GDM1 (cell line): ENCODE data around the gene SEMA3F.
A peak's percentile ranks its signal among the peaks of the same experiment; 100 is the strongest.
"Not testable (repeated sequence)": the region's sequence is repeated elsewhere in the genome, so short reads cannot be mapped to it uniquely, and the experiment has no call there.

ENCODE experiments used
- DNase-seq: peaks from one replicate; lab custom pipeline; 2025; lab: John Stamatoyannopoulos, UW

The SEMA3F gene

DNA sequence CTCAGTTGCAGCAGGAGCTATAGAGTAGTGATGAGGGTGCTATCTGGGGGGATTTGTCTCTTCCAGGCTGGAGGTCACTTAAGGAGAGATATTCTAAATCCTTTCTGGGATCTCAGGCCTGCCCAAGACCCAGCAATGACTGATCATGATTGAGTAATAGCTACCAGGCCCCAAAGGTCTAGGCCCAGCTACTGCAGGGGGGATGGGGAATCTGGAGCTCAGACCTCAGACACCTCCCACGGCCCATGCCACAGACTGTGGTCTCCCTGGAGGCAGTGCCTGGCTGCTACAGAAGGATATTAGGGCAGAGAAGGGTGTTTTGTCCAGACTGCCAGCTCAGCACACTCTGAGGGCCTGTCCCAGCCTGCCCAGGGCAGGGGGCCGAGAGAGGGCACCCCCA is 56.8 kb downstream of the SEMA3F start:
- DNase-seq: no peak

DNA sequence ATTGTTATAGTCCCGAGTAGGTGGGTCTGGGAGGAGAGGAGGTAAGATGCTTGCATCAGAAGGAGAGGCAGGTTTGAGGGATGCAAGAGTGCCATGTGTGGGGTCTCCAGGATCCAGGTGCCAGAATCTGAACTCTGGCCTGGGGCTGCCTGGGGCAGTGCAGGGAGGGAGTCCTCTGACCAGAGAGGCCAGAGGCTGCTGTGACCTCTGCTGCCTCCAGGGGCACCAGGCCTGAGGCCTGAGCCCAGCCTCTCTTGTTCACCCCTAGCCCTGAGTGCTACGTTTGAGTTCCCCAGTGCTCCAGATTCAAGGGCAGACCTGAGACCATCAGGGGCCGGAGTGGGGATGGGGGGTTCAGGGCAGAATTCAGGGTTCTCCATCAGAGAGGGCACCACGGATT is 57.4 kb downstream of the SEMA3F start:
- no peak for DNase-seq

- no peak for DNase-seq
These were observed 57.8 kb downstream of the SEMA3F start for GRCh38 chr3:50212971-50213370.

GRCh38 chr3:50213373-50213772 is 58.2 kb downstream of the SEMA3F start:
- no peak for DNase-seq

GRCh38 chr3:50214824-50215223 is 59.7 kb downstream of the SEMA3F start:
- DNase-seq: no peak

DNA sequence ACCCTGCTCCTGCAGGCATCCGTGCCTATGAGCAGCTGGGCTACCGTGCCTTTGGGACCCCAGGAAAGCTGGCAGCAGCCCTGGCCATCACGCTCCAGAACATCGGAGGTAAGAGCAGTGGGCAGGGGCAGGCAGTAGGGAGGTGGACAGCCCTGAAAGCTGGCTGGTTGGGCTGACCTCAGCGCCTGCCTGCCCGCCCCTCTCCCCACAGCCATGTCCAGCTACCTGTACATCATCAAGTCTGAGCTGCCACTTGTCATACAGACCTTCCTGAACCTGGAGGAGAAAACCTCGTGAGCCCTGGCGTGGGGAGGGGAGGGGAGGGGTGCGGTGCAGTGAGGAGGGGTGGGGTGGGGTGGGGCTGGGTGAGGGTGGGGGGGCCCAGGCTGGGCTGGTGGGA is 60.4 kb downstream of the SEMA3F start:
- no peak for DNase-seq

DNA sequence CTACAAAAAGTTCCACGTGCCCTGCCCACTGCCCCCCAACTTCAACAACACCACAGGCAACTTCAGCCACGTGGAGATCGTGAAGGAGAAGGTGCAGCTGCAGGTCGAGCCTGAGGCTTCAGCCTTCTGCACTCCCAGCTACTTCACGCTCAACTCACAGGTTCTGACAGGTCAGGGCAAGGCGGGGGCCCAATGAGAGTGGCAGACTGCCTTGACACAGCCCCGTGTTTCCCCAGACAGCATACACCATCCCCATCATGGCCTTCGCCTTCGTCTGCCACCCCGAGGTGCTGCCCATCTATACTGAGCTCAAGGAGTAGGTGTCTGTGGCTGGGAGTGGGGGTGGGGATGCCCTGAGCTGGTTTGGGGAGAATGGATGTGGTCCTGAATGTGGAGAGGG is 62.6 kb downstream of the SEMA3F start:
- no peak for DNase-seq

GRCh38 chr3:50218448-50218847 is 63.3 kb downstream of the SEMA3F start:
- no peak for DNase-seq

- no peak for DNase-seq
These were observed 64.2 kb downstream of the SEMA3F start for GRCh38 chr3:50219285-50219684.

DNA sequence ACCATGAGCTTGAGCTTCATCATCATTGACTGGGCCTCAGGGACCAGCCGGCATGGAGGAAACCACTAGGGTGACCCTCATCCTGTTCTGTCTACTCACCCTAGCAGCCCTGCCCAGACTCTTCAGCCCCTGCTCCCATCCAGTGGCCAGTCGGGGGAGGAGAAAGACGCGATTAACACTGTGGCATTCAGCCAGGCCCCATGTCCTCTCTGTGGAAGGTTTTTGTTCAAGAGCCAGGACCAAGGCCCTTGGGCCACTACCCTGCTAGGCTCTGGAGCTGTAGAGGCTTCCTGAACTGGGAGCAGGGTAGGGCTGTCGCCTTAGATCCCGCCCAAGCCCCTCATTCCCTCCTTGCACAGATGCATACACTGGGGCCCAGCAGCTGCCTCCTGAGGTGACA is 65.0 kb downstream of the SEMA3F start:
- DNase-seq: no peak

DNA sequence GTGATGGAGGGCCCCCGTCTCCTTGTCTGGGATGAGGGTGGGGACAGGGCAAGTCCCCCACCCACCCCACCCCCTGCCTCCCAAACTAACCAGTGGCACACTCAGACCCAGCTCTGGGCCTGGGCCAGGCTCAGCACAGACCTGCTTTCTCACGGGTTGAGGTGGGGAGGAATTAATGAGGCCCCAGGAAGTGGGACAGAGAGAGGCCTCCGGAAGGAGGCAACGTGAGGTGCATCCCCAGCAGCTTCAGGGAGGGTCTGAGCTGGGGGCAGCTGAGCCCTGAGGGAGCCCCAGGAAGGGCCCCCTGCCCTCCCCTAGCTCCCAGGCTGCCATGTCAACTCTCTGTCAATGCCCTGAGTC is 65.9 kb downstream of the SEMA3F start:
- DNase-seq: no peak

- no peak for DNase-seq
These were observed 66.5 kb downstream of the SEMA3F start for GRCh38 chr3:50221411-50222168.

DNA sequence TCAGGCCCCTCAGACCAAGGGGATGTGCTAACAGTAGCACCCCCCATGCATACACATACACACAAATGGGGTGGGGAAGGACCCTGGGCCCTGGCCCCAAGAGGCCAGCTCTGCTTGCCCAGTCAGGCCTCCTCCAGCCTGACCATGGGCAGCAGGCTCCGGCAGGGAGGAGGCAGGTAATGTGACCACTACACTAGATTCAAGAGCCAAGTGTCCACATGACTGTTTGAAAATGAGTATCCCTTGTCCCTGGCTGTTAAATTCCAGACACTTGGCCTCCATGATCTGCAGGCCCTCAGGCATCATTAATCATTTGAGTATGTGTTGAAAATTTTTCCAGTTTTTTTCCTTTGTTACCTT is 67.0 kb downstream of the SEMA3F start:
- no peak for DNase-seq

DNA sequence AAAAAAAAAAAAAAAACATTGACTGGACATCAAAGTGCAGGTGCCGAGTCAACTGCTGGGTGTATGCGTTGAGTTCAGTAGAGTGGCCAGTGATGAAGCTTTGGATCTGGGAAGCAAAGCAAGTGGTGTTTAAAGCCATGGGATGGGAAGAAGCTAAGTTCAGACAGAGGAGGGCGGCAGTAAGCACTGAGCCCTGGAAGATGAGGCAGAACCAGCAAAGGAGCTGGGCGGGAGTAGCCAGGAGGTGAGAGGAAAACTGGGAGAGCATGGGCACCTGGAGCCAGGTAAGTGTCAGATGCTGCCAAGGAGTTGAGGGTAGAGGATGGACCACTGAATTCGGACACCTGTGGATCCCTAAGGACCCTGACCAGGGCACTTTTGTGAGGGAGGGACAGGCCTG is 69.5 kb downstream of the SEMA3F start:
- no peak for DNase-seq

DNA sequence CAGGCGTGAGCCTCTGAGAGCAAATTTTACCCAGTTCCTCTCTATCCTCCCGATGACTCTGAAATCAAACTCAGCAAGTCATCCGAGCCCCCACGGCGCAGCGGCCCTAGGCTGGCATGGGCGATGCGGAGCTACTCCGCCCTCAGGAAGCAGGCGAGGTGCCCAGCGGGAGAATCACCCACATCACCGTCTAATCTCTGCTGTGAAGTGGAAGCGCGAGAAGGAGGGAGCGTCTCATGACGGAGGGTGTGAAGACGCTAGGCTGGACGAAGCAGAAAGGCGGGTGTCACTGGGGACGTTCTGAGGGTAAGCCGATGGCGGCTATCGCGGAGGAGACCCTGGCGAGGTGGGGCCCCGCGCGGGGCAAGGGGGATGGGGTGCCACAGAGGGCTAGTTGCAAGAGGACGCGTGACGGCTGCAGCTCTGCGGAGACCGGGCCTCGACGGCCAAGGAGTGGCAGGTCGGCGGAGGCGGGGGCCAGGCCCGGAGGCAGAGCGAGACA is 71.8 kb downstream of the SEMA3F start:
- DNase-seq: no peak

GRCh38 chr3:50227390-50228183 is 72.5 kb downstream of the SEMA3F start:
- peak; percentile 89 for DNase-seq

GRCh38 chr3:50228184-50228763 is 73.2 kb downstream of the SEMA3F start:
- DNase-seq: not testable (repeated sequence)

DNA sequence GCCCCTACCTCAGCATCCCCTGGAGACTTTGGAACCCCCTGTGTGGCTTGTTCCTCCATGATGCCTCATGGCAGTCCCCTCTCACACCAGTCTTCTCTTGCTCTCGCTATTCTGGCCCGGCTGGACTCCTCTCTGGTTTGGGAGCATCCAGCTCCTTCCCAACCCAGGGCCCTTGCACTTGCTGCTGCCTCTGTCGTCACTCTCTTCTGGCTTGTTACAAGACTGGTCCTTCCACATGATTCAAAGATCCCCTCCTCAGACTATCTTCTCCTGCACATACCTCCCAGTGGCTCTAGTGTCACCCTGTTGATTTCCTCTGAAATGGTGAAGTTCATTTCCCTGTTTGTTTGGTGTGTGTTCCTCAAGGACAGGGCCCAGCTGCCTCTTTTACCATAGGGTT is 74.4 kb downstream of the SEMA3F start:
- no peak for DNase-seq

GRCh38 chr3:50230104-50230793 is 75.1 kb downstream of the SEMA3F start:
- no peak for DNase-seq

- DNase-seq: no peak
These were observed 75.6 kb downstream of the SEMA3F start for GRCh38 chr3:50230794-50231125.

GRCh38 chr3:50231581-50231980 is 76.5 kb downstream of the SEMA3F start:
- no peak for DNase-seq

DNA sequence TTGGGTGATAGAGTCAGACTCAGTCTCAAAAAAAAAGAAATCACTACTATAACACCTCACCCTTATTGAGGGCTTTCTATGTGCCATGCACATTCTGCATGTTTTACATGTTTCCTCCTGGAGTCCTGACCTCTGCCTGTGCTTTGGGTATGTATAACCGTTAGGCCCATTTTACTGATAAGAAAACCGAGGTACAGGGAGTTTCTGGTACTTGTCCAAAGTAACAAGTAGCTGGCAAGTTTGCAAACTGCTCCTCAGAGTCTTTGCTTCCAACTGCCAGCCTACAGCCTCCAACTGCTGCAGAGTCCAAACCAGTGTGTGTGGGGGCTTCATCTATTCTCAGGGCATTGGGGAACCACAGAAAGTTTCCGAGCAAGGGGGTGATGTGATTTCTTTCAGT is 77.2 kb downstream of the SEMA3F start:
- DNase-seq: no peak

GRCh38 chr3:50233176-50233575 is 78.1 kb downstream of the SEMA3F start:
- DNase-seq: no peak
